ENCODE data around the gene DEFB115. TPM values are rescaled to one million over a fixed set of nuclear protein-coding genes. Genes with fewer than 3 reads are reported as not detected.
"Not testable (repeated sequence)": the region's sequence is repeated elsewhere in the genome, so short reads cannot be mapped to it uniquely, and the experiment has no call there.

DEFB115 gene
- total RNA-seq: not detected in 2 replicates

GRCh38 chr20:31257364-31257763 is at the start of gene DEFB115:
Gene DEFB115 (plus strand): TSS chr20:31257664. CDS start chr20:31257664, 0 bp downstream.
- no peak for DNase-seq (ENCODE audit: extremely low read depth, low read depth, low spot score)

DNA sequence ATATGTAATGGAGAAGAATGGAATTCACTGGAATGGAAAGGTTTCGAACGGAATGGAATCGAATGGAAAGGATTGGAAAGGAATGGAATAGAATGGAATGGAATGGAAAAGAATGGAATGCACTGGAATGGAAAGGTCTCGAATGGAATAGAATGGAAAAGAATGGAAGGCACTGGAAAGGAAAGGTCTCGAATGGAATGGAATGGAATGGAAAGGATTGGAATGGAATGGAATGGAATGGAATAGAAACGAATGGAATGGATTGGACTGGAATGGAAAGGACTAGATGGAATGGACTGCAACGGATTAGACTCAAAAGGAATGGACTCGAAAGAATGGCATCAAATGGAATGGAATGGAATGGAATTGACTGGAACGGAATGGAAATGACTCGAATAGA is 20.5 kb upstream of the DEFB115 start:
- DNase-seq (ENCODE audit: extremely low read depth, low read depth, low spot score): no peak

- no peak for DNase-seq (ENCODE audit: extremely low read depth, low read depth, low spot score)
Measured at GRCh38 chr20:31237763-31238162, 19.7 kb upstream of the DEFB115 start.

DNA sequence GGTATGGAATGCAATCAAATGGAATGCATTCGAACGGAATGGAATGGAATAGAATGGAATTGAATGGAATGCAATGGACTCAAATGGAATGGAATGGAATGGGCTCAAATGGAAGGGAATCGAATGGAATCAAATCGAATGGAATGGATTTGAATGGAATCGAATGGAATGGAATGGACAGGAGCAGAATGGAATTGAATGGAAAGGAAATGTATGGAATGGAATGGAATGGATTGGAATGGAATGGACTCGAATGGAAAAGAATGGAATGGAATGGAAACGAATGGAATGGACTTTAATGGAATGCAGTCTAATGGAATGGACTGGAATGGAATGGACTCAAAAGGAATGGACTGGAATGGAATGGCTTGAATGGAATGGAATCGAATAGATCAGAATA is 18.3 kb upstream of the DEFB115 start:
- no peak for DNase-seq (ENCODE audit: extremely low read depth, low read depth, low spot score)

- DNase-seq (ENCODE audit: extremely low read depth, low read depth, low spot score): no peak
Measured at GRCh38 chr20:31256959-31257358, 505 bp upstream of the DEFB115 start.

- DNase-seq (ENCODE audit: extremely low read depth, low read depth, low spot score): no peak
Measured at GRCh38 chr20:31260326-31260932, 3.0 kb downstream of the DEFB115 start.

DNA sequence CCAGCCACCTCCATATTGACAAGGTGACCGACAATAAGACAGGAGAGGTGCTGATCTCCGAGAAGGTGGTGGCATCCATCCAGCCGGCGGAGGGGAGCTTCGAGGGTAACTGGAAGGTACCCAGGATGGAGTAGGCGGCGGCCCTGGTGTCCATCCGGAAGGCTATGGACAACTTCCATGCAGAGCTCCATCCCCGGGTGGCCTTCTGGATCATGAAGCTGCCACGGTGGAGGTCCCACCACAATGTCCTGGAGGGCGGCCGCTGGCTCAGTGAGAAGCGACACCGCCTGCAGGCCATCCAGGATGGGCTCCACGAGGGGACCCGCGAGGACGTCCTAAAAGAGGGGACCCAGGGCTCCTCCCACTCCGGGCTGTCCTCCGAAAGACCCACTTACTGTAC is 17.0 kb downstream of the DEFB115 start:
- DNase-seq (ENCODE audit: extremely low read depth, low read depth, low spot score): no peak

GRCh38 chr20:31278178-31278577 is 20.7 kb downstream of the DEFB115 start:
- DNase-seq (ENCODE audit: extremely low read depth, low read depth, low spot score): no peak

DNA sequence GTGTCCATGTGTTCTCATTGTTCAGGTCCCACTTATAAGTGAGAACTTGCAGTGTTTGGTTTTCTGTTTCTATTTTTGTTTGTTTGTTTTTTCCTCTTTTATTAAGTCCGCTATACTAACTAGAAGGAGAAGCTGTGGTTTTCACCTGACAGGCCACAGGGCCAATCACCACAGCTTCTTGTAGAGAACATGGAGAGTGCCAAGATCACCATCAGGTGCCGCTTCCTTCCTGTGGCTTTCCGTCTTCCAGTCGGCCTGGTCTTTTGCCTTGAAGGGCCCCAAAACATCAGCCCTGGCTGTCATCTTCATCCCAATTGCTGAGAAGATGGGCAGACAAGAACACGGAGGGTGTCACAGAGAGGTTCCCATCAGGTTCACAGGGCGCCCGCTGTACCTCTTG is 27.5 kb downstream of the DEFB115 start:
- DNase-seq (ENCODE audit: extremely low read depth, low read depth, low spot score): not testable (repeated sequence)

- no peak for DNase-seq (ENCODE audit: extremely low read depth, low read depth, low spot score)
Measured at GRCh38 chr20:31308535-31309162, 51.2 kb downstream of the DEFB115 start, which contains the start of gene DEFB116. Gene DEFB116 (minus strand): TSS chr20:31308585. CDS start chr20:31308585, 0 bp downstream.

Other genes starting within 250 kb of the DEFB115 start
- gene DEFB116, start 50.9 kb downstream of the DEFB115 start, total RNA-seq: not detected in 2 replicates
- gene DEFB118, start 110.9 kb downstream of the DEFB115 start, total RNA-seq: not detected in 2 replicates
- not detected in 2 replicates for gene DEFB119, start 132.9 kb downstream of the DEFB115 start, total RNA-seq
- not detected in 2 replicates for gene DEFB121, start 148.6 kb downstream of the DEFB115 start, total RNA-seq
- not detected in 2 replicates for gene DEFB123, start 183.0 kb downstream of the DEFB115 start, total RNA-seq
- not detected in 2 replicates for gene DEFB124, start 217.5 kb downstream of the DEFB115 start, total RNA-seq
- gene REM1, start 217.6 kb downstream of the DEFB115 start, total RNA-seq: not detected in 2 replicates

Measured in glomerular endothelial cell (primary cell).